Right lobe of liver (tissue), 6 donors: ENCODE data around the gene USP11. TPM values are rescaled to one million over a fixed set of nuclear protein-coding genes. Genes with fewer than 3 reads are reported as not detected.

Experiments
- ATAC-seq, 4 donors: fragments of 200-7000 bp; cut with Tn5 transposase; one replicate each; pipeline ENCODE4 v1.9.1; 2020; ENCODE audit warnings: mild to moderate bottlenecking in 4 of 4, moderate library complexity in 4 of 4
- DNase-seq, 3 donors: peaks; one replicate each; pipeline ENCODE4 v3.0.0-alpha.2; 2020
- H3K27ac ChIP-seq, 3 donors: fragments of 200-600 bp; one replicate each; pipeline ENCODE4 v1.8.0; 2022
- H3K27me3 ChIP-seq, 2 donors: fragments of 200-600 bp; one replicate each; pipeline ENCODE4 v1.8.0; 2022
- H3K36me3 ChIP-seq, 4 donors: fragments of 200-600 bp; sonication (generic) in 1 of 4; one replicate each; pipeline versions ENCODE4 v1.5.1 to v1.8.0; 2017 to 2022; ENCODE audit warnings: control low read depth in 1 of 4
- H3K4me1 ChIP-seq, 4 donors: fragments of 200-600 bp; sonication (generic) in 1 of 4; one replicate each; pipeline versions ENCODE4 v1.5.1 to v1.8.0; 2017 to 2022; ENCODE audit warnings: control low read depth in 1 of 4
- H3K4me3 ChIP-seq, 3 donors: fragments of 200-600 bp; one replicate each; pipeline ENCODE4 v1.8.0; 2022
- H3K9me3 ChIP-seq, 4 donors: fragments of 200-600 bp; sonication (generic) in 1 of 4; one replicate each; pipeline versions ENCODE4 v1.5.1 to v1.8.0; 2017 to 2022; ENCODE audit warnings: control low read depth in 1 of 4
- CTCF ChIP-seq, 4 donors: fragments of 200-600 bp in 3 of 4; fragments of 450-650 bp in 1 of 4; IDR thresholded peaks; one replicate each; pipeline versions ENCODE4 v1.5.1 to v1.8.0; 2016 to 2022; ENCODE audit warnings: antibody characterized with exemption in 4 of 4, mild to moderate bottlenecking in 2 of 4
- POLR2A ChIP-seq: fragments of 450-650 bp; IDR thresholded peaks from one replicate; pipeline ENCODE4 v1.6.1; 2017; ENCODE audit warnings: antibody characterized with exemption, mild to moderate bottlenecking
- WGBS: methylation state at CpG from one replicate; pipeline ENCODE4 v1.1.6; 2018; ENCODE audit warnings: low coverage, low lambda C conversion rate; ENCODE audit not compliant: insufficient coverage; ENCODE audit errors: missing lambda C conversion rate; 5-methylcytosine and 5-hydroxymethylcytosine counted together
- intact Hi-C, 2 donors: fragments of 100-400 bp; cut with DNase I; formaldehyde crosslinking; loops; one replicate each; pipeline versions ENCODE4 v1.11.2 to v1.14.1; 2022
- total RNA-seq, 6 experiments: library from RNA; depleted of rRNA in 2 of 6; stranded (reverse); fragments of >200 nt in 2 of 6; fragmentation: NEBNext Ultra II Directional in 3 of 6; extraction: Animal tissue kit (Norgen Biotek cat#: 25700) in 3 of 6; gene quantifications; one replicate each; pipeline versions ENCODE4 v1.1.0 to v1.2.4, GENCODE V29; 2016 to 2023
- donor health status: DM: no; HTN: yes; CAD: no.
- donor health status: DM: no; HTN: no; CAD: no.
- donor health status: DM: no; HTN: no; CAD: no.
- donor health status: DM: no; HTN: yes; CAD: no.
- donor health status: DM: no; HTN: yes; CAD: no.

USP11 gene
- total RNA-seq, 6 experiments from 2014 or later = 7.1 to 14.7 (median 11.4) TPM

- no peak overlapping the region for H3K27ac ChIP-seq
- peaks cover 0 to 38% (median 10%) of the 10 kb centered on the region in 4 donors for H3K36me3 ChIP-seq
- no peaks in the 10 kb centered on the region for H3K27me3 ChIP-seq
- no peak for ATAC-seq
- no peaks in the 10 kb centered on the region for H3K4me1 ChIP-seq
- no peaks in the 10 kb centered on the region for H3K9me3 ChIP-seq
- TF ChIP-seq POLR2A (no peak), CTCF (IDR thresholded peaks at IDR 0.05) (no peak)
- peak in 1 of 3 donors; percentile 45 for DNase-seq
- no peak overlapping the region for H3K4me3 ChIP-seq
- intact Hi-C loops = no loop called here
- WGBS = 100% methylated on average over 6 of the region's 12 CpGs
Observed at GRCh38 chrX:47228550-47229270, 4.1 kb upstream of the USP11 start.

DNA sequence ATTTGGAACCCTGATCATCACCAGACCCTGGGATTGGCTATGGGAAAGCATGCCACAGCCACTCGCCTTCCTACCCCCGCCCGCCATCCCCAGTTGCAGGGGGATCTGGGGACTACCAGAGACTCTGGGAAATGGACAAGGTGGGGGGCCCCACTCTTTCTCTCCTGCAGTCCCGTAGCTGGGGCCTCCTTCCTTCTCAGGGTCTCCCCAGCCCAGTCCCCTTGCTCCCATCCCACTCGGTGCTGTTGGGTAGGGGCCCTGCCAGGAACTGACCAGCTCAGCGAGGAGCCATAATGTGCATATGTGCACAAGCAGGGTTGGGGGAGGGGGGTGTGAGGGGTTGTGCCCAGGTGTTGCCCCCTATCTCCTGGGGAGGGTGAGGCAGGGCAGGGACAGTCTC lies 3.4 kb upstream of the USP11 start:
- Histone ChIP-seq H3K36me3 (peaks cover 0 to 35% (median 8%) of the 10 kb centered on the region in 4 donors), H3K27me3 (no peaks in the 10 kb centered on the region), H3K4me1 (no peaks in the 10 kb centered on the region), H3K27ac (no peak overlapping the region), H3K9me3 (no peaks in the 10 kb centered on the region), H3K4me3 (no peak overlapping the region)
- DNase-seq (peak in 1 of 3 donors; percentile 41), ATAC-seq (no peak)
- no peak for TF ChIP-seq CTCF (IDR thresholded peaks at IDR 0.05)
- no peak for TF ChIP-seq POLR2A
- 90% methylated on average over 2 of the region's 6 CpGs for WGBS
- intact Hi-C loops = no loop called here

GRCh38 chrX:47230136-47230868 lies 2.5 kb upstream of the USP11 start:
- intact Hi-C loops = no loop called here
- TF ChIP-seq CTCF (IDR thresholded peaks at IDR 0.05) (no peak), POLR2A (no peak)
- Histone ChIP-seq H3K36me3 (peaks cover 0 to 26% (median 4%) of the 10 kb centered on the region in 4 donors), H3K9me3 (no peaks in the 10 kb centered on the region), H3K27ac (no peak overlapping the region), H3K4me3 (no peak overlapping the region), H3K27me3 (no peaks in the 10 kb centered on the region), H3K4me1 (no peaks in the 10 kb centered on the region)
- ATAC-seq (no peak), DNase-seq (no peak)
- 83% methylated on average over 5 of the region's 5 CpGs for WGBS

DNA sequence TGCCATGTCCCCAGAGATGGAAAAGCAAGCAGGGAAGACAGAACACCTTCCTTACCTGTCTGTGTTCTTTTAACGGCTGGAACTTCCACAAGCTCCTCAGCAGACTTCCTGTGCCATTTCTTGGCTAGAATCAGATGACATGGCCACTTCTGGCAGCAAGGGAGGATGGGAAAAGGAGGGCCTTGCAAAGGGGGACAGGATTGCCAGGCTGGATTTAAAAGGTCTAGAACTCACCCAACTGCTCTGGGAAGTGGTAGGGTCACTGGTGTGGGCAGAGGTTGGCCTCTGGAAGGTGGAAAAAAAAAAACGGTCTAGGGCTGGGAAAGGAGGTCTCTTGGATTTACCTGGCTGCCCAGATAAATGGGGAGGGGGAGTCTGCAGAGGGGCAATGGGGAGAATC lies 1.6 kb upstream of the USP11 start:
- no peak overlapping the region for H3K27ac ChIP-seq
- H3K4me1 ChIP-seq = no peaks in the 10 kb centered on the region
- WGBS = 53% methylated on average over 2 of the region's 2 CpGs
- intact Hi-C loops = no loop called here
- H3K4me3 ChIP-seq = no peak overlapping the region
- H3K9me3 ChIP-seq = no peaks in the 10 kb centered on the region
- H3K27me3 ChIP-seq = no peaks in the 10 kb centered on the region
- DNase-seq (no peak), ATAC-seq (no peak)
- peaks cover 0 to 18% (median 2%) of the 10 kb centered on the region in 4 donors for H3K36me3 ChIP-seq
- TF ChIP-seq CTCF (IDR thresholded peaks at IDR 0.05) (no peak), POLR2A (no peak)
